Esophagus squamous epithelium (tissue), 4 donors: ENCODE results near the gene IER5L.
"Not testable (repeated sequence)": the region's sequence is repeated elsewhere in the genome, so short reads cannot be mapped to it uniquely, and the experiment has no call there.

Source experiments
- CTCF ChIP-seq, 6 experiments: fragments of 450-650 bp in 4 of 6; fragments of 200-600 bp in 2 of 6; sonication (generic) in 2 of 6; IDR thresholded peaks; one replicate each; pipeline ENCODE4 v1.5.1; 2016 to 2019; ENCODE audit warnings: antibody characterized with exemption in 6 of 6, mild to moderate bottlenecking in 4 of 6, moderate library complexity in 4 of 6
- POLR2A ChIP-seq, 4 donors: fragments of 450-650 bp; IDR thresholded peaks; one replicate each; pipeline ENCODE4 v1.6.1; 2017; ENCODE audit warnings: antibody characterized with exemption in 4 of 4, mild to moderate bottlenecking in 4 of 4, moderate library complexity in 3 of 4

- TF ChIP-seq CTCF, POLR2A (IDR thresholded peaks at IDR 0.05): not testable (repeated sequence)
Observed at GRCh38 chr9:129197045-129197444, 19.0 kb upstream of the IER5L start.
